Daoy (cell line): ENCODE results near the gene SMCO2. TPM values are rescaled to one million over a fixed set of nuclear protein-coding genes. Genes with fewer than 3 reads are reported as not detected.

Experiments
- DNase-seq: peaks from one replicate; pipeline ENCODE4 v3.0.0-alpha.2; 2015; ENCODE audit warnings: low read depth
- total RNA-seq: library from RNA; depleted of rRNA; stranded (reverse); fragments of >200 nt; shearing (Covaris generic); gene quantifications from 2 replicates; pipeline ENCODE4 v1.2.3, GENCODE V29; 2014; rRNA removed

The SMCO2 gene
- total RNA-seq: not detected in 2 replicates

DNA sequence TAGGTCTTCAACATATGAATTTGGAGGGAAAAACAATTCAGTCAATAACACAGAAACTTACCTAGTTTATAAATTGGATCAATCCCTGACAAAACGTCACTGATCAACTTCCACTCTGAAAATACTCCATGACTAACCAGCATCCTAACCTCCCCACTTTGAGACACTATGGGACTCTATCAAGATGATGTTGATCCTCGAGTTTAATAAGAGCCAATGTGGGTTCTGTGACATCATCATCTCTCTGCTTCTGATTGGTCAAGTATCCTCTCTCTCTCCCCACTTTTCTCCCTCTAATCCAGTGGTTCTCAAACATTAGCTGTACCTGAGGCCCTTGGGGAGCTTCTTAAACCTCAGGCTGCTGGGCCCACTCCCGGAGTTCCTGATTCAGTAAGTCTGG lies at the start of gene SMCO2:
Gene SMCO2, plus strand, starts transcription at position 301 of the 400 bp plus-strand sequence. CDS start 23,896 bp downstream, outside the sequence.
- no peak for DNase-seq

DNA sequence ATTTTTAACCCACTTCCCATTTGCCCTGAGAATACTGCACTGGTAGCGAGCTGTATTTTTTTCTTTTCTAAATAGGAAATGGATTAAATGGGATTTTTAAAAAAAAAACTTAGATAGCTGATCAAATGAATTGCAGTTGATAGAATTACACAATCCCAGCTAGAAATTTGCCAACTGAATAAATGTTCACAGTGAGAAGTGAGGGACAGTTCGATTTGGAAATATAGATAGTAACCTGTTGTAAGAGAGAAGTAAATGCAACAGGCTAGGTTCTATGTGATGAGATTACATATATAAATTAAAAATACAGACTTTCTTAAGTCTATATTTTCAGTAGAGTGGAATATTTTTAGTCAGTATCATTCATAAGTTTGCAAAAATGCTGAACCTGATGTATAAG lies 48.1 kb upstream of the SMCO2 start:
- DNase-seq: no peak

DNA sequence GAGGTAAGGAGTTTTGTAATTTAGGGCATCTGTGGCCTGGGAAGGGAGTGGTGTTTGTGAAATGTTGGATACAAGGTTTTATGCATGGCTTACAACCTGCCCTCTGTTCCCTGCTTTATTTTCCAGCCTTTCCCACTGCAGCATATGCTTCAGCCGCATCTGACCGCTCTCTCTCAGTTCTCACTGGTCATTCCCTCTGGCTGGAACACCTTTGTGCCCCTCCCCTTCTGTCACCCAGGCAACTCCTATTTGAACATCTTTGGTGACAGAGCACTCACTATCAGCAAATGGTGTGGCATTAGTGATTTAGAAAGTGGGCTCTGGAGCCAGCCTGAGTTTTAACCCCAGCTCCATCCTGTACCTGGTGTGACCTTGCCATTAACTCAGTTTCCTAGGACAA lies 47.5 kb upstream of the SMCO2 start:
- no peak for DNase-seq

DNA sequence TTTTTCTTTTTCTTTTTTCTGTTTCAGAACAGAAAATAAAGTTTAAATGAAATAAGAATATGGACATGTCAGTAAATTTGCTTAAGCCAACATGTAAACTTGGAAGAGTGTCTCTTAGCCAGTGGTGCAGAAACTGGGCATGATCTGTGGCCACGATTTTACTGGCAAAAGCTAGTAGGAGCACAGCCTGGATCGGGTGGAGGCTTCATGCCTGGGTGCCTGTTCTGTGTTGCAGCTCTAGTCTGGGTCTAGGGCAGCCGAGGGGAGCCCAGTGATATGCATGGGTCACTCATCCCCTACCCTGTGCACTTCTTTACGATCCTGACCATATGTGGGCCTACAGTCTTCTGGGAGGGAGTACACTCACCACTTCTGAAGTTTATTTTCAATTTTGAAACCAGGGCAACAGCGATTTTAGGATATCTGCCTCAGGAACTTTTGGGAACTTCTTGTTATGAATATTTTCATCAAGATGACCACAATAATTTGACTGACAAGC lies 45.6 kb upstream of the SMCO2 start:
- DNase-seq: no peak

DNA sequence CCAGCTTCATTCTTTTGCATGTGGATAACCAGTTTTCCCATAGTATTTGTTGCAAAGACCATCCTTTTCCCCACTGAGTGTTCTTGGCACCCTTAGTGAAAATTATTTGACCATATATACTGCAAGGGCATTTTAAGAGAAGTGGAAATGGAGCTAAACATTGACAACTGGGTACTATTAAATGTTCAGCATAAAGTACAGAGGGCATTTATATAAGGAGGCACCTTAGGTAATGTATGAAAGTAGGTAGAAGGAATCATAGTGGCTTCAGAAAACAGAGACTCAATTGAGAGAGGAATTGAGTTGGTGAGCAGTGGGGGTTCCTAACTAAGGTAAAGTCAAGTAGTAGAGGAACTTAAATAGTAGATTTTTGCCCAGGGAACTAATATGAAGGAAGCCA lies 34.5 kb upstream of the SMCO2 start:
- DNase-seq: no peak

DNA sequence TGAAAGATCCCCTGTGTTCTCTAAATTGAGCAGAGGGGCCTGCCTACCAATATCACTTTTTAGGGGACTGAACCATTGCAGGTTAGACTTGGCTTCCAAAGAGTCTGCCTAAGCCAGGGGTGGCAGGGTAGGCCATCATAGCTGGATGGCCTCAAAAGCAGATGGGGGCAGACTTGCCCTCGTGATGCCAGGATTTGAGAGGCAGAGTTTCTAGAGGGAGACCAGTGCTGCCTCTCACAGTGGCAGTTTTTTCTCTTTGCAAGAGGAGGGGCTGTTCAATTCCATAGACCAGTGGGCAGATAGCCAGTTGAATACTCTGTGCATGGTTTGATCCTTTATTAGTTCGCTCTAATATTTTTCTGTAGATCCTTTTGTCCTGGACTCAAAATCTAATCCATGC lies 23.8 kb upstream of the SMCO2 start:
- DNase-seq: no peak

DNA sequence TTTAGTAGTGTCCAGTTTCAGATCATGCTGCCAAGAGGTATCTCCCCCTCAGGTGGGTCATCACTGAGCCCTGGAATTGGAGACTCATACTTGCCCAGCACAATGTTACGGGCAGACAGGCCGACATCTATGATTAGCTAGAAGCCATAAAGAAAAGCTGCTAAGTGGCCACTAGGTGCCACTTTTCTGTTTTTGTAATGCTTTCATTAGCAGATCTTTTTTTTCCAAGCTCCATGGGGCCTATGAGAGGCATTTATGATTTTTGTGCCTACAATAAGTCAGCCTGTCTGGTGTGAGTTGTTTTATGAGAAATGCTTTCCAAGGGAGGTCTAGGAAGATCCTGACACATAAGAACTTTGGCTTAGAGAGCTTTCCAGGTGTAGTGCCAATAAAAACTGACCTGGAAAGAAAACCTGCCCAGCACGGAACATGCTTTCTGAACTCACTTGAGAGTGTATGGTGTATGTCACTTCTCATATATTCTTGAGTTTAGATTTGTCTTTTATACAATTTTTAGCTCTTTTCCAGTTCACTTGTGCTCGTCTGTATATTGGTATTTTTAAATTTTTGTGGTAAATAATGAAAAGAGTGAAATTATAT lies 21.8 kb upstream of the SMCO2 start:
- peak; percentile 43 for DNase-seq

DNA sequence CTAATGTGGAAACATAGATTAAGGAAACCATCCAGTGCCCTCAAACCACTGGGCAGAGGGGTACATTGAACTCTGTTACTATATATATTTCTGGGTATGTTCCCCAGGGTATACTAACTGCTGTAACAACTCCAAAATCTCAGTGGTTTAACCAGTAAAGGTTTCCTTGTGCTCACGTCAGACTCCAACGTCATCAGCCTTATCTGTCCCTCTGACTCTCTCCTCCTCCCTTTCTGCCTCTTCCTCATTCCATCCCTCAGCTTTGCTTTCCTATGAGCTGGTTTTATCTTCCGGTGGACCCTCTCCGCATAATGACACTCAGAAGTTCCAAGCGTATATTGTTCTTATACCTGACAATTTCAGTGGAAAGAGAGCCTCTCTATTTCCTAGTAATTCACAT lies 21.2 kb upstream of the SMCO2 start:
- no peak for DNase-seq

DNA sequence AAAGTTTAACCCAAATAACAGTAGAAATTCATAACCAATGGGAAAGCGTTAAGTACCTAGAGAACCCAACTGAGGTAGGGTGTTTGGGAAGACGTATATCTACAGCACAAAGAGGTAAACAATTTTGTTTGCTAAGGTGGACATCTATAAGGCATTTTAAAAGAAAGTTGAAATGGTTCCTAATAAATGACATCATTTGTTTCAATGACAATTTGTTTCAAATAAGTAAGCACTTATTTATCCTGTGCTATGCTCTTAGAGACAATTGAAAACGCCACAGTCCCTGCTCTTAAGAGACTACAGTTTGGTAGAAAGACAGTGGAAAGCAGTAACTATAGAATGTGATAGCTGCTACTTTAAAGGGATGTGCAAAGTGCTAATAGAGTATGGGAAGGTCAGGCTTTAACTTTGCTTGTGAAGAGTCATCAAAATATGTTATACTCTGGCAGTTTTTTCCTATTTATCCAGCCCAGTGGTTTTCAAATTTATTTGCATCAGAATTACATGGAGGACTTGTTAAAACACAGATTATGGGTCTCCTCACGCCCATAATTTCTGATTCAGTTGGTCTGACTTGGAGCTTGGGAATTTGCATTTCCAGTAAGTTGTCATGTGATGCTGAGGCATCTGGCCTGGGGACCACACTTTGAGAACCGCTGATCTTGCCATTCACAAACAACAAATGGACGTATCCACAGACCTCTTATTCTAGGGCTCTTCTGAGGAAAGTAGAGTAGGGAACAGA lies 19.6 kb upstream of the SMCO2 start:
- DNase-seq: no peak

DNA sequence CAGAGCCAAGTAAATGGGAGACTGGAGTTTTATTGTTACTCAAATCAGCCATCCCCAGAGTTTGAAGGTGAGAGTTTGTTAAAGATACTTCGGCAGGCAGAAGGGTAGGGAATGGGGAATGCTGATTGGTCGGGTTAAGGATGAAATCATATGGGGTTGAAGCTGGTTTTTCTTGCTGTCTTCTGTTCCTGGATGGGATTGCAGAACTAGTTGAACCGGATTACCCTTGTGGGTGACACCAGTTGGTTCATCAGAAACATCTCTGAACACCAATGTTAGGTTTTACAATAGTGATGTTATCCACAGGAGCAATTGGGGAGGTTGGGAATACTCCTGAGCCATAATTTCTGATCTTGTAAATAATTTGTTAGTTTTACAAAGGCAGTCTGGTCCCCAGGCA lies 18.7 kb upstream of the SMCO2 start:
- DNase-seq: no peak

DNA sequence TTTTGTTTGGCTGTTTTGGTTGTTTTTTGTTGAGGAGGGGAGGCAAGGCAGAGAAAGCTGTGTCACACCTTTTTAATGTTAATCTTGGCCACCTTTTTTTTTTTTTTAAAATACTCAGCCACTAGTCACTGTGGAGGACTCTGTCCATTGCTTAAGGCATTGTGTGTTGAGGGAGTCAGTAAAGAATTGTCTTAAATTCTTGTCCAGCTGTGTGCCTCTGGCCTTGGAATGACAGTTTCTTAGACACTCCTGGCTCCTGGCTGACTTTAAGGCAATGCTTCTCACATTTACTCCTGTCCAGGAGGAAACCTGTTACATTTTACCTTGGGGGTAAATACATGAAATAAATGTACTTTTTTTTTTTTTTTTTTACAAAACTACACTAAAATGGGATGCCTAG lies 18.1 kb upstream of the SMCO2 start:
- no peak for DNase-seq

DNA sequence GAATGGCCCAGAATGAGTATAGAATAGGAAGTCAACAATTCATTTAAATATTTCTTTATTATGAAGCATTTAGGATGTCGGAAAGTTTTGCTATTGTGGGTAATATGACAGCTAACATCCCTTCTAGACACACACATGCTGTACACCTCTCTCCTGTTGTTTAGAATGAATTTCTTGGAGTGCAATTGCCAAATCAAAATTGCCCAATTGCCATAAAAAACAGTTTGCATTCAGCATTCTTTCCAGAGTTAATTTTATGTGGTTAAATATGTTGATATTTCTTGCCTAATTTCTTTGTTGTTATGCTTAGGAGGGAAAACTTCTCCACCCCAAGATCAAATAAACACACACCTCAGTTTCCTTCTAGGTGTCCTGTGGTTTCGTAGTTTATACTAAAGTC lies 16.9 kb upstream of the SMCO2 start:
- no peak for DNase-seq

DNA sequence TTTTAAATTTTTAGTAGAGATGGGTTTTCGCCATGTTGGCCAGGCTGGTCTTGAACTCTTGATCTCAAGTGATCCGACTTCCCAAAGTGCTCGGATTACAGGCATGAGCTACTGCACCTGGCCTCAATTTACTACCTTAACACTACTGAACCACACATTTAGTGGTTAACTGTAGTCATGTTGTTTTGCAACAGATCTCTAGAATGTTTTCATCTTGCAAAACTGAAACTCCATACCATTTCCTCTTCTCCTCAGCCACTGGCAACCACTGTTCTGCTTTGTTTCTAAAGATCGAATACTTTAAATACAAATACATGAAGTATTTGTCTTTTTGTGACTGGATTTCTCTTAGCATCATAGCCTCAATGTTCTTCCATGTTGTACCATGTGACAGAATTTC lies 15.4 kb upstream of the SMCO2 start:
- DNase-seq: no peak

DNA sequence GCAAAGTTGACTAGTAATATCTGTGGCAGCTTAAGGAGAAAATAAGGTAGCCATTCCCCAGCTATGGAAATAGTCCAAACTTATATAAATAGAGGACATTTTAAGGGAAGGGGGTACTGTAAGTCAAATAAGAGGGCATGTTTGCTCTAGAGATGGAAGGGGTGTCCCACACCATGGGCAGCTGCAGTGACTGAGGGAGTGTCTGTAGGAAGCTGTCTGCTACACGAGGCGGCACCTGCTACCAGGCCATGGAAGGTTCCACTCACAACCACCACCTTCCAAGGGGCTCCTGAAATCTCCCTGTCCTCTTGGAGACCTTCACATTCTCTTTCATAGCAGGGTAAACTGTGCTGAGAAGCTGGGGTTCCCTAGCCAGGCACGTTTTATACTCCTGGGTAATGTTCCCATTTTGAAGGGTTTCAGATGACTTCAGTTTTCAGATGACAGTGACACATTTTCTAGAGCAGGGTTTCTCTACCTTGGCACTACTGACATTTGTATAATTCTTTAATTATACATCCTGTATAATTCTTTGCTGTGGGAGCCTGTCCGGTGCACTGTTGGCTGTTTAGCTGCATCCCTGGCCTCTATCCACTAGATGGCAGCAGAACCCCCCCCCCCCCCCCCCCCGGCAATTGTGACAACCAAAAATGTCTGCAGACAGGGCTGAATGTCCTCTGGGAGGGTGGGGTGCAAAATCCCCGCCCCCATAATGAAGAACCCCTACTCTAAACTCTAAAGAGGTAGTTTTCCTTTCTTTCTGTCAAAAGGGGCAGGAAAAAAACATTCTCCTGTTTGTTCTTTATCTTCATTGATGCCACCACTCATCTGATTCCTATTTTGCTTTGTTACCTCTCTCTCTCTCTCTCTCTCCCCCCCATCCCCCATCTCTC lies 11.6 kb upstream of the SMCO2 start:
- DNase-seq: peak; percentile 9

DNA sequence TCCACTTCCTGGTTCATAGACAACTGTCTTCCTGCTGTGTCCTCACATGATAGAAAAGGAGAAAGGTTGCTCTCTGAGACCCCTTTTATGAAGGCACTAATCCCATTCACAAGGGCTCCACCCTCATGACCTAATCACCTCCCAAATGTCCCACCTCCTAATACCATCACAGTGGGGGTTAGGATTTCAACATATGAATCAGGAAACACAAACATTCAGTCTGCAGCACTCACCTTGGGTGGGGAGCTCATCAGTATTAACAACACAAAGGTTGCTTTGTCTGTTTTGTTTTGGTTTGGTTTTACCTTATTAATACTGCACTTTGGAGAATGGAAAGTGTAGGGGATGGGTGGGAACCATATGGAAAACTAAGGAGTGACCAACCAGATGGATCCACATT lies 10.5 kb upstream of the SMCO2 start:
- DNase-seq: no peak

DNA sequence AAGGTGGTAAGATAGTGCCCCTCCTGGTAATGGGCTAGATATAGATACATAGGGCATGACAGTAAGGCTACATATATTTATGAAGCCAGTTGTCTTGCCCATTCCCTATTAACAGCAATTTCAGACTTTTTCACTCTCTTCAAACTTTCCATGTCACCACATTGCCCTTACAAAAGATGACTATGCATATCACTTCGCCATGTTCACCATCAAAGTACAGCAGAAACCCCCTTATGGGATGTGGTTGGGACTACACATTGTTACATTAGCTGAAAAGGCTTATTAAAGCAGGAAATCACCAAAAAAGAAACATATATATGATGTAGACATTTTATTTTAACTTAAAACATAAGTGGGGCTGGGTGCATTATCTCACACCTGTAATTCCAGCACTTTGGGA lies 9.8 kb upstream of the SMCO2 start:
- no peak for DNase-seq

DNA sequence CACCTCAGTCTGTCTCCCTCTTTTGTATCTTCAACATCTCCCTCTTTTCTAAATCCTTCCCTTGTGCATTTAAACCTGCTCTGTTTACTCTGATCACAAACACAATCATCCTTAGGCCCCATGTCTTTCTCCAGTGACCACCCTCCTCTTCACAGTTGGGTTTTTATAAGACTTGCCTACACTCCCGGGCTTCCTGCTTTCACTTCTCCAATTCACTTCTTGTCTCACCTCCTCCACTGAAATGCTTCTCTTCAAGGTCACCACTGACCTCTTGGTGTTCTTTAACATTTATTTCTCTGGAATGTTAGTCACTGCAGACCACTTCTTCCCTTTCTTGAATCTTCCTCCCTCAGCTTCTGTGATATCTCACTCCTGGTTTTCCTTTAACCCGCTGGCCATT lies 8.7 kb upstream of the SMCO2 start:
- DNase-seq: no peak

DNA sequence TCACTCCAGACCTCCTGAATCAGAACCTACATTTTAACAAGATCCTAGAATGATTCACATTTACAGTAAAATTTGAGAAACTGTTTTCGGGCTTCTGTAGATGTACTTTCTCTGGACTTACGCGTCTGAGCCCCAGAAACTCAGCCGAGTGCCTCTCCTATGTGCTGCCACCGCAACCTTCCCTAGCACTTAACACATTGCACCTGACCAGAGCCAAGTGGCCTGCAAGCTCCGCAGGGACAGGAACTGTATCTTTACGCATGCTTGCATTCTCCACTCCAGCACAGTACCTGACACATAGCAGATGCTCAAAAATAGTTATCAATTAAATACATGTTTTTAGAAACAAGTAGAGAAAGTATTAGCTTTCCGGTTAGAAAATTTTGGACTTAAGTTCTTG lies 1.2 kb downstream of the SMCO2 start:
- no peak for DNase-seq

DNA sequence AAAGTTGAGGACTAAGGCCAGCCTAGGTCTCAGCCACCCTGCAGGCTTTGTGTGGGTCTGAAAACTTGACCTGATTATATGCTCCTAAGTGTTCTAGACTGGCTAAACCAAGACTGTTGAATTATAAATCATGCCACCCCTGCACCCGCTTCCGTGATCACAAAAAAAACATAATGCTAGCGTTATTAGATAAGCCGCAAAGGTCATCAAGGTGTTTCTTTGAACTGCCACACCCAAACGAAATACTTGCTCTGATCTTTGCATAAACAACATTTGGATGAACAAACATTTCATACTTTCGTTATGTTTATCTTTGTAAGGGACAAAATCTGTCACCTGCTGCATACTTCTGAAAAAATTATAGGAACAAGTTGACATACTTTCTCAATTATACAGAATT lies 2.5 kb downstream of the SMCO2 start:
- DNase-seq: no peak

DNA sequence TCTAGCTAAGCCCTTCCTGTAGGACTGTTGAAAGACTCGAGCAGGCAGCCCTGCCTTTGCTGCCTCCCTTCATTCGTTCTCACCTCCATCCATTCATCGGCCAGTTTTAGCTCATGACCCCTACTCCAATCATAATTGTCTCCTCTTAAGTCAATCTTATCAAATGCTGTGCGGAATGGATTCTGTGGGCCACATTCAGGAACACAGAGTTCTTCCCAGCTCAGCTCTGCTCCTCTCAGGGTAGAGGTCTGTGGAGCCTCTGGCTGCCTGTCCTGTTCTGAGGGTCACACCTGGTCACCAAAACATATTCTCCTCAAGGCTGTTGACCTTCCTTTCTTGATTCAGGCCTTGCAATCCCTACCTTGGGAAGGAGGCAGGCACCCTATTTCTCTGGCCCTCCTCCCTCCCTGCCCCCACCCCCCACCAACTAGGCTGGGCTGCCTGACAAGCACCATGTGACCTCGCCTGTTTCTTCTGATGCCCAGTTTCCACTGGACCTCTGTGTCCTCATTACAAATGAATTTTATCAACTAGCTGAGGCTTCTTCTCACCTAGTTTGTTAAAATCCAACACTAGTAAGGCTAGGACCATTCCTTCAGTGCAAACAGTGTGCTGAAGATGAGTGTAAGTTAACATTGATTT lies 3.5 kb downstream of the SMCO2 start:
- DNase-seq: no peak

DNA sequence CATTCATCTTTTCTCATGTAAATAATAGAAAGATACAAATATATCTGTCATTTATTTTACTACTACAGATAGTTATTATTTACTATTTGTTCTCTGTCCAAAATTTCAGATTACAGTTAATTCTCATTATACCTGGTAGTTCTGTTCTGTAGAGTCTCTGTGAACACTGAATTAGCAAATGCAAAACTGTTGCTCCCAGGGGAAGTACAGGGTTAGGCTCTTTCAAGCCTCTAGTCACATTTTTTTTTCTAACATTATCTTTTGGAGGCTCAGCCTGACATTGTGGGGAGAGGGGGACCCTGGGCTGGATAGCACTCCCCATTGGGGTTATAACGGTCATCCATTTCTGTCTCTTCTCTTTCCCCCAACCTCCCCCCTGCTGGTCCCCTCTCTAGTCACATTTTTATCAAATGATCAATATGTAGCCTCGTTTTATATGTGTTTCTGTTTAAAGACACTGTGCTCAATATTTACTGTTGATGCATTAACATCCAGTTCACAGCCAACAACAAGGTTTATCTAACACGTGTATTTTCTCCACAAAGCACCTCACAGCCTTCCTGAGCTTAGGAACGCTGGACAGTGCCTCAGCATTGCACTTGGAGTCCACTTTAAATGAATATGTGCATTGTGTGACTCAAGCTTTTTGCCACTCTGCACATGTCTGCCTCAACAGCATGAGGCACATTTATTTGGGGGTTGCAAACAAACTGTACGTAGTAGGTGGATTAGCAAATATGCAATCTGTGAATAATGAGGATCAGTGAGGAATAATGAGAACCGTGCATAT lies 4.7 kb downstream of the SMCO2 start:
- DNase-seq: no peak
